Mesenteric fat pad (tissue), 1 donor: ENCODE data around the gene PSMC2. TPM values are rescaled to one million over a fixed set of nuclear protein-coding genes. Genes with fewer than 3 reads are reported as not detected.

Source experiments
- DNase-seq: peaks from one replicate; pipeline ENCODE4 v3.0.0-alpha.2; 2020; ENCODE audit warnings: low spot score
- long read RNA-seq: library from polyadenylated mRNA; unstranded; transcript quantifications from one replicate; pipeline ENCODE4 v2.0.0, GENCODE V29; 2020
- total RNA-seq: library from RNA; stranded (reverse); fragmentation: NEBNext Ultra II Directional; extraction: Animal tissue kit (Norgen Biotek cat#: 25700); gene quantifications from one replicate; pipeline ENCODE4 v1.2.1, GENCODE V29; 2021
- donor health status: DM: yes; HTN: yes; CAD: no.

The PSMC2 gene
- 127 TPM for total RNA-seq
- long read RNA-seq, transcript PSMC2-201 (12 exons, 2,637 nt), result major isoform, 257 of 295 reads
- long read RNA-seq, partial matches to known transcripts, result 10 of 295 reads
- long read RNA-seq, other reads (novel, unspliced or antisense), result 27 of 295 reads

DNA sequence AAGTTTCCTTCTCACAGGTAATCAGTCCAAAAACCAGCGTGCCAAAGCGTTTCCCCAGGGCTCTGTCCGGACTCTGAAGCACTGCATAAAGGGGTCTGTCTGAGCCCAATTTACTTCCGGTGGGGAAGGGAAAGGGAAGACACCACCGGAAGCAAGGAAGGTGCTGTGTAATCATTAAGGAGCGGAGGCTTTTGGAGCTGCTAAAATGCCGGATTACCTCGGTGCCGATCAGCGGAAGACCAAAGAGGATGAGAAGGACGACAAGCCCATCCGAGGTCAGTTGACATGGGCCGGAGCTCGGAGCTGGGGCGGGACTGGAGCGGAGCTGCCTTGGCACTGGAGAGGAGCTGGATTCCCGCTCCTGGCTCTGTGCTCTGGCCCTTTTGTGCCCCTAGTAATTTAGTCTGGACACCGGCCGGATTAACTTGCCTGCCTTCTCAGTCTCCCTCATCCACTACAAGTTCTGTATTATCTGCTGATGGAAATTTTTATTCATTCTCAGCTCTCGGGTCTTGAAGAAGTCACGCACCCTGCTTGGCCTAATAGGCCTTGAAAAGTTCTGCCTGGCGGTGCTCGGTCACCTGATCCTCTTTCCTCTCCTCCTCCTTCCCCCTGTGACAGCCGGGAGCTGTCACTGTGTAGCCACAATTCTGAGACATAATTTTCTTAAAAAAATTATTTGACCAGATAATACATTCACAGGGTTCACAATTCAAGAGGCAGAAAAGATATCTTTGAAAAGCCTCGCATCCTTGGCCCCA is at the start of gene PSMC2:
Gene PSMC2 (plus strand): TSS at position 137 of the 761 bp plus-strand sequence. CDS start 69 bp downstream, at position 206.
- DNase-seq, result no peak

DNA sequence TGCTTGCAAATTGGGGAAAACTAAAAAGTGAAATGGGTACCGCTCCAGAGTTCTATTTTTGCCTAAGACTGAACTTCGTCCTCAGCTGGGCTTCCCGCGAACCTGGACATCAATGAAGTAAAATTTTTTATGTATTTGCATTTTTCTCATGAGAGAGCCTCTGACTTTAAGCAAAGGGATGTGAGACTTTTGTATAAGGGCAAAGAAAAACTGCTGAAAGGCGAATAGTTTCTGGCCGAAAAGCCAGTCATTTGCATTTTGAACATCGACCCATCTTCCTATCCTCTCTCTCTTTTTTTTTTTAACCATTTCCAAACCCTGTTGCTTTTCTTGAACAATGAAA is 49.6 kb upstream of the PSMC2 start:
- no peak for DNase-seq

DNA sequence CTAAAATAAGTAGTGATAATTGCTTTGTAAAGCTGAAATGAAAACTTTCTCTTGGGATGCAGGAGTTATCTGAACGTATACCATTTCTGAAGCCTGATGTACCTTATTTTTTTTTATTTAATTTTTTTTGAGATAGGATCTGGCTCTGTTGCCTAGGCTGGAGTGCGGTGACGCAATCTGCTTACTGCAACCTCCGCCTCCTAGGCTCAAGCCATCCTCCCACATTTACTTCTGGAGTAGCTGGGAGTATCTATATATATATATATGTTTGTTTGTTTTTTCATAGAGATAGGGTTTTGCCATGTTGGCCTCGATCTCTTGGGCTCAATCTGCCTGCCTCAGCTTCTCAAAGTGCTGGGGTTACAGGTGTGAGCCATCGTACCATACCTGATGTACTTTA is 47.8 kb upstream of the PSMC2 start:
- DNase-seq, result no peak

DNA sequence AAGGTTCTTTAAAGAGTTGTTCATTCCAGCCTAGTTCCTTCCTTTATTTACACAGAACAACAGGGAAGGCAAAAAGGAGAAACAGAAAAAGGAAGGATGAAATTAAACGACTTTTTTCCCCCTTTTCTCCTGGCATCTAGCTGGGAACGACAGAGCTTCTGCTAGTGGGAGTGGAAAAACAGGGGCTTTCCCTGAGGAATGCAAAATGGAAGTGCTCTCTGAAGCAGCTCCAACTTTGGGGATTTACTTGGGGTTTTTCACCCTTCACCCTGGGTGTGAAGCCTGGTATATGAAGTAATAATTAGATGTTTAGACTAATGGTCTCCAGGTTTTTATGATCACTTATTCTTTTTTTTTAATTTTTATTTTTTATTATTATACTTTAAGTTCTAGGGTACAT is 46.0 kb upstream of the PSMC2 start:
- DNase-seq, result no peak

DNA sequence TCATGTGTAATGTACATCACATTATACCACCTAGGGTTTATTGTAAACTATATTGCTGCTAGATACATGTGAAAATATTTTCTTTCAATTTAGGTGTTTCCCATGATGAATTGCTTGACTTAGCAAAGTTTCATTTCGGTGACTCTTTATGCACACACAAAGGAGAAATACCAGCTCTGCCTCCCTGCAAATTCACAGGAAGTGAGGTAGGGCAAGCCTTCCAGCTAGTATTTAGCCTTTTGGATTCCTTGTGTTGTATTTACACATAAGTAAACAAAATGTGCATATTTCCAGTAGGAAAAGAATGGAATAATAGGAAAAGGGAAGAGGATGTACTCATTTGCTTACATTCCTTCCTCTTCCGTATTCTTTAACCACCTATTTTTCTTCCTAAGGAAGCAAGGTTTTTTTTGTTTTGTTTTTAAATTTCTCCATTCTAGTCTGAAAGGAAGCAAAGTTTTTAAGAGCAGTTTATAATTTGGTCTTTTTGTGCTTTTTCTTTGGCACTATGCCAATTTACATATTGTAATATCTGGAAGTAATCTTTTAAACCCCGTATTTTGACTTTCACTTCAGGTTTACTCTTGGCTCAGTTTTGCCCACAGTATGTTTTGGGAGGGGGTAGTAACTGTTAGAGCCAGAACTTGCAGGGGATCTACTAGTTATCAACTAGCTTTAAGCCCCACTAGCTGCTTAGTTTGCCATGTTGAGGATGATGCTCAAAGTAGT is 39.8 kb upstream of the PSMC2 start:
- DNase-seq, result no peak

DNA sequence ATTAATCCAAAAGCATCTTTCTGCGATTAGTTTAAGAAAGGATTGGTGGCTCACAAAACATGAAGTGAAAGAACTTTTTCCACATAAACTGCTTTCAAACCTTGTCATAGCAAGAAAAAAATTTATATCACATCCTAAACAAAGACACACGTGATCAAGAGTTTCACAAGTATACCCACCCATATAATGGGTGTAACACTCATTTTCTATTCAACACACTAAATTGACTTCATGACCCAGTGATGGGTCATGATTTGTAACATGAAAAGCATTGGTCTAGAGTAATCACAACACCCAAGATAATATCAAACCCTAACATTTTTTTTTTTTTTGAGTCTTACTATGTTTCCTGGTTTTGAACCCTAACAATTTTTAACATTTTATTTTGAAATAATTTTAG is 32.6 kb upstream of the PSMC2 start:
- DNase-seq, result no peak

DNA sequence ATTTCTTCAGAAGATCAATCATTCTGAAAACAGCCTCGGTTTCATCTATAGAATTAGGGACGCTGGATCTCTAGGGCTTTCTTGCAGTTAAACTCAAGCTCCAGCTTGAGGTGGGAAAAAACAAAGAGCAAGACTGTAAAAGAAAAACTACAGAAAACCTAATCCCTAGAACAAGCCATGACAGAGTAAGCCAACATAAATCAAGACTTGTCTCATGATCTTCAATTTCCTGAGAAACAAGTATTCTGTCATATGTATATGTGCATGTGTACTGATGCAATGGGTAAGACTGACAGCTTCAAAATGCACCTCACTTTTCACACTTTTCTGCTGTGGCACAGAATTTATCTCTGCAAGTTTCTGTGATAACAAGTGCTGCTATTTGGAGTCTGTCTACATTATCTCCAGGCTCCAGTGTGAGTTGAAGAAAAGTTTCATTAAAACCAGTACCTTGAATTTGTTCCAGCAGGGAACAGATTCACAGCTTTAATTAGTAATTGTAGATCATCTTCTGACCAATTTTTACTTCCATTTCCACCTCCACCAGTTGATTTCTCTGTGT is 31.0 kb upstream of the PSMC2 start:
- no peak for DNase-seq

DNA sequence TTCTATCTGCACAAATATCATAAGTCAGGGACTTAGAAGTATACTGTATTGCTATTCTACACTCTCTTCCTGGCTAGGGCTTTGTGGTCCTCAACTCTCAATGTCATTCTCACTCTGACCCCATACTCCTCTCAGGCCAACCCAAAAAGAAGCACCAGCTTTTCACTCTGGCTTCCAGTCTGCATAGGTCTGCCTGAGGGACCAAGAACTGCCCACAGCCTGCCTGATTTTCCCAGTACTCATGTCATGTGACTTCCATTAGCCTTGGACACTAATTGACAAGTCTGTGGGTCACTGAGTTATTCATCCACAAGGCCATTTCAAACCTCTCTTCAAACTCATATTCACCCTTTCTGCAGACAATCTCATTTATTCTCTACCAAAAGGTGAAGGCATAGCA is 30.4 kb upstream of the PSMC2 start:
- no peak for DNase-seq

DNA sequence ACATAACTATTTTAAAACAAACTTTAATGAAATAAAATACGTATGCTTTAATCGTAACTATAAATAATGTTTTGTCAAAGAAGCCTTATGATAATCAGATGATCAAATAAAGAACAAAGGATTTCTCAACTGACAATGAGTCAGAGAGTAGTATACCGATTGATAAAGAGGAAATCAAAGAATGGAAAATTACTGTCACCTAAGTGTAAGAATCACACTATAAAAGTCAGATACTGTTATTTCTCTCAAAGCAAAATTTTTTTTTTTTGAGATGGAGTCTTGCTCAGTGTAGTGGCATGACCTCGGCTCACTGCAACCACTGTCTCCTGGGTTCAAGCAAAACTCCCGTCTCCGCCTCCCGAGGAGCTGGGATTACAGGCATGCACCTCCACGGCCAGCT is 21.7 kb upstream of the PSMC2 start:
- no peak for DNase-seq

DNA sequence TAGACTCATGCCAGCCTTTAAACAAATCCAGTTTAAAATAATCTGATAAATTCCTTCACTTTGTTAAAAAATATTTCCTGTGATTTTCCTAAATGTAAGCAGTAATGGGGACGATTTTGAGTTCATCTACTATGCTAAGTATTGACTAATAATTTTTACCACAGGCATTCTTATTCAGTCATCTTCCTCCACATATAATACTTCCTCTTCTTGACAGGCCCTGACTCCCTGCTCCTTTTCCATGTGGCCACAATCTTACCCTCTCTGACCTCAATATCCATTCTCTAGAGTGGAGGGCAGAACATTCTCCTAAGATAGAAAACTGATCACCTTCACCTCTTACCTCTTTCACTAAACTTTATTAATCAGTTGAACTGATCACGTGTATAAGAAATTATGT is 10.7 kb upstream of the PSMC2 start:
- DNase-seq, result no peak

DNA sequence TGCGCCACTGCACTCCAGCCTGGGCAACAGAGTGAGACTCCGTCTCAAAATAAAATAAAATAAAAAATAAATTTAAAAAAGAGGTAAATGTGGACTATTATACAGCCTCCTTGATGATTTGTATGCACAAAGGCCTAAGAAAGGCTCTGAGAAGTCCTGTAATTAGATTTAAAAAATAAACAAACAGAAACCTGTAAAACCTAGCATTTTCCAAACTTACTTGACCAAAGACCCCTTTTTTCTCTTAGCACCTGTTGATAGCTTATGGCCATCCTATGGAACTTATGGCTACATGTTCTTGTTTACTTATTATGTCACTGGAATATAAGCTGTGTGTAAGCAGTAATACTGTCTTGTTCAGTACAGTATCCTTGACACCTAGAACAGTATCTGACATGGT is 8.6 kb upstream of the PSMC2 start:
- DNase-seq, result no peak

DNA sequence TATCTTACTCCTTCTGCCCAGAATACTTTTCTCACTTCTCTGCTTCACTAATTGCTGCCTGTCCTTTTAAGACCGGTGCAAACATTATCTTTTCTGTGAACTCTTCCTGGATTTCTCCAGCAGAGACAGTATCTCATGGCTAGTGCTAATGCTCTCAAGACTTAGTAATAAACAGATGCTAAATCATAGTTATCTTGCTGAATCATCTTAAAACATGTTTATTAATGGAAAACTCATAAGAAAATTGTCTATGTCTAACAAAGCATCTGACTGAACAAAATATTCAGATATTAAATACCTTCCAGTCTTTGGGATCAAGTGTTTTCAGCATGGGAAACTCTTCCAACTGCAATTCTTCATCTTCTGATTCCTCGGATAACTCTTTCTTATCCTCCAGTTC is 6.0 kb upstream of the PSMC2 start:
- no peak for DNase-seq

DNA sequence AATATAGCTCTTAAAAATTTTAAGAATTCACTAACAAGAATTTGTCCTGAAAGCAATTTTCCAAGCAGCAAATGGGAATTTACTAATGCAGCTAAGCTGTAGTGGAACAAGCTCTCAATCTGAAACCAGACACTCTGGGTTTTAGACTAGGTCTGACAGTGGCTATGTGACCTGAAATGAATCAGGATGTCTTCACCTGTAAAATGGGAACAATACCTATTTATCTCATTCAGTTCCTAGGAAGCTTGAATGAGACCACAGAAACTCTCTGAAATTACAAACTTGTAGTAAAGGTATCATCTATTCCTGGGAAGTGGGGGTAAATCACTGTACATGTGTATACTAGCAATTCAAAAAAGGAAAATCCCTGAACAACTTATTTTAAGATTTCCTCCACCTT is 4.1 kb upstream of the PSMC2 start:
- DNase-seq, result no peak

DNA sequence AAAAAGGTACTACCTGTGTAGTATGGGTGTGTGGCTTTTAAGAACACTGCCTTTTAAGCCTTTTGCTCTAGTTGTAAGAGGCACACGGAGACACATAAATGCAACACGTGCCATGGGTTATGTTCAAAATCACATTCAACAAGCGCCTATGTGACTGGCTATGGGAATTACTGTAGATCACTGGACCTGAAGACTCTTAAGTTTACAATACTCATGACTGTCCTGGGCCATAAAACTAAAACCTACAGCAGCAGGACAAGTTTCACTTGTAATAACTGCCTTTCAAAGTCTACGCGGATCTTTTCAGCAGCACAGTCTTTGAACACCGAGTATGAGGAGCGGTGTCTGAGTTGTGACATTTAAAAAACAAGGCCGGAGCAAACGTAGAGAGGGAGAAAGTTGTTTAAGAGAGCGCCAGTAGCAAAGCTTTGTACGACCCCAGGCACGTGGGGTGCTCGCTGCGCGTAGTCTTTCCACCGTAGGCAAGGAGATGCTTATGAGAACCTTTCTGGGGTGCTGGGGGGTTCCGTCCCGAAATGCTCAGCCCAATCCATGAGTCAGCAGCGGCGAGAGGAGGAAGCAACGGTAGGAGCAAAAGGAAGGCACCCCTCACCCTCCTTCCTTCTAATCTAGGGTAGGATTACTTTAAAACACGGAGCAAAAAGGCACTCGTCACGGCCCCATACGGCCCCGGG is 3.5 kb upstream of the PSMC2 start:
- no peak for DNase-seq

DNA sequence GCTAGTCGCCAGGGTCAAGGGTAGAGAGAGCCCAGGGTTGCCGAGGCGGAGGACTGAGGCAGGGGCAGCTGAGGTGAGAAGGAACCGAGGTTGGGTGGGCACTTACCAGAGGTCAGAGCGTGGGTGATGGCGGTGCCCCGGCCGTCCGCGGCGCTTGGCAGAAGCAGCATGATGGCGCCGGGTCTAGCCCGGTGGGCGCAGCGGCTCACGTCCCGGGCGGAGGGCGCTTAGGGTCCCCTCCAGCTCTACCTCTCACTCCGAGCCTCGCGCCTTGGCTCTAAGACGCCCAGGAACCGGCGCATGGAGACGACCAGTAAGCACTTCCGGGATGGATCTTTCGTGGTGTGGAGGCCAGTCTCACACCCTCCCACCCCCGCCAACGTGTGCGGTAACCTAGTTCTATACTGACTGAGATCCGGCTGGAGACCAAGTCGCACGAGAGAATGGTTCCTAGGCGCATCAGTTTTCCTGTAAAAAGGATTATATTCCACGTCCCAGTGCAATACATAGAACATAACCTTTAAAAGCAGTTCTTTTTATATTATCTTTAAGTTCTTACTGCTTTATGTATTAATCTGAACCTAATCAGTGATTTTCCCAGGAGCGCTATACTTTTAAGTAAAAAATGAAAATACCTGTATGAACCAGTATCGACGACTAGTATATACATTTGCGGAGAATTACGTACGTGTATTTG is 2.8 kb upstream of the PSMC2 start, which contains the start of gene DNAJC2:
Gene DNAJC2 (minus strand): TSS at position 315 of the 697 bp plus-strand sequence. CDS start 145 bp downstream, at position 170.
- no peak for DNase-seq

DNA sequence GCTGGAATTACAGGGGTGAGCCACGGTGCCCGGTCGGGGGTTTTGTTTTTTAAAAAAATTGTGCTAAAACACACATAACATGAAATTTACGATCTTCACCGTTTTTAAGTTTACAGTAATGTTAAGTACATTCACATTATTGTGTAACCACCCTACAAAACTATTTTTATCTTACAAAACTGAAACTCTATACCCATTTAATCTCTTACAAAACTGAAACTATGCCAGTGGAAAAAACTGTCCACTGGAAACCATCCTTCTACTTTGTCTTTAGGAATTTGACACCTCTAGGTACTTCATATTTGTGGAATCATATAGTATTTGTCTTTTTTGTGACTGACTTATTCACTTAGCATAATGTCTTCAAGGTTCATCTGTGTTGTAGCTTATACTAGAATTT is 1.0 kb upstream of the PSMC2 start:
- DNase-seq, result no peak

DNA sequence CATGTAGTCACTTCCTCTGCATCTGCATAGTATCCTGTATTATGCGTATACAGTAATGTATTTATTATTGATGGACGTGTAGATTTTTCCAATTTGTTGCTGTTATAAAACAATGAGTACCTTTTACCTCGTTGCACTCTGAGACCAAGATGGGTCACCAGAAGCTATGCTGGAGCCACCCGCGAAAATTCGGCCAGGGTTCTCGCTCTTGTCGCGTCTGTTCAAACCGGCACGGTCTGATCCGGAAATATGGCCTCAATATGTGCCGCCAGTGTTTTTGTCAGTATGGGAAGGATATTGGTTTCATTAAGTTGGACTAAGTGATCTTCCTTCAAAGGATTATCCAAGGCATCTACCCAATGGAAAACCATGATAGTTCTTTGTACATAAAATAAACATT is 1.0 kb downstream of the PSMC2 start:
- DNase-seq, result no peak

DNA sequence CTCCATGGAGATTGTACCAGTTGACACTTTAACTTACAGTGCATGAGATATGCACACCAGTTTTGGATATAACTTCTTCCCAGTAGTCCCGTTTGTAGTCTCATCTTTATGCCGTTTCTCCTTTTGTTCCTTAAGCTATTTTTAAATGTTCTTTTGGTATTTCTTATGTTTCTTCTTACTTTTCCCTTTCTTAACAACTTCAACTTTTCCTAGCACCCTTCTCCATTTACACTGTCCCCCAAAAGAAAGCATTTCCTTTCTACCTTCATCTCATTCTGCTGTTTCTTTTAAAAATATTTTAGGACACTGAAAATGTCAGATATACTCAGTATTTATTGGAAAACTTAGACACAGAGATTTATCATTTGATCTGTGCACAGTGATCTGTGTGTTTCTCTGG is 1.5 kb downstream of the PSMC2 start:
- DNase-seq, result no peak

DNA sequence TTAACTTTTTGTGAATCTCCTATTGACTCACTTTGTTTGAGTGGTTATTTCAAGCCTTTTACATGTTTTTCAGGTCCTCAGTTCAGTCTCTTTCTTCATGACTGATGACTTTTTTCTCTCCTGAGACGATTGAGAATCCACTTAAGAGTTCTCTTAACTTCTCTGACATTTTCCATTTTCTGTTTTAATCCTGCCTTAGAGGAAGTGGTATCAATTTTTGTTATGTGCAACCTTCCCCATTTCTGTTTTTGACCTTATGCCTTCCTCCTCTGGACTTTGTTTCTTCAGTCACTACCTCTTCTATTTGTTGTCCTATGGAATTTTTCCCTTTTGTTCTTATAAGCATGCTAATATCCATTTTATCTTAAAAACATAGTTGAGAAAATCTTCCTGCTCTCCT is 2.4 kb downstream of the PSMC2 start:
- DNase-seq, result no peak

DNA sequence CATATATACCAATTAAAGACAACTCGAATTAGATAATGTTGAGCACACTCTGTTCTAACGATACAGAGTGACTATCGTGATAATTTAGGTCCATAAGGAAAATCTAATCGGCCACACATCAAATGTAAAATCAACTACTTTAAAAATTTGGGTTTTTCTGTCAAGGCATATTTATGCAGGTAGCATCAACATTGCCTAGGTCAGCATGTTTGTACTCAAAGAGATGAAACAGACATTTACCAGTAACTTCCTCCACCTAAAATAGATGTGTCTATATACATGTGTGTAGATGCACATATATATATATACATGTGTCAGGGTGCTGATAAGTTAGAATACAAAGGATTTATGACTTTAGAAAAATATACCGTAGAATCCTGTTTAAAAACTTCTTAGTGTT is 22.0 kb downstream of the PSMC2 start:
- DNase-seq, result no peak
